ENCODE data around the gene GNB1.

The GNB1 gene

DNA sequence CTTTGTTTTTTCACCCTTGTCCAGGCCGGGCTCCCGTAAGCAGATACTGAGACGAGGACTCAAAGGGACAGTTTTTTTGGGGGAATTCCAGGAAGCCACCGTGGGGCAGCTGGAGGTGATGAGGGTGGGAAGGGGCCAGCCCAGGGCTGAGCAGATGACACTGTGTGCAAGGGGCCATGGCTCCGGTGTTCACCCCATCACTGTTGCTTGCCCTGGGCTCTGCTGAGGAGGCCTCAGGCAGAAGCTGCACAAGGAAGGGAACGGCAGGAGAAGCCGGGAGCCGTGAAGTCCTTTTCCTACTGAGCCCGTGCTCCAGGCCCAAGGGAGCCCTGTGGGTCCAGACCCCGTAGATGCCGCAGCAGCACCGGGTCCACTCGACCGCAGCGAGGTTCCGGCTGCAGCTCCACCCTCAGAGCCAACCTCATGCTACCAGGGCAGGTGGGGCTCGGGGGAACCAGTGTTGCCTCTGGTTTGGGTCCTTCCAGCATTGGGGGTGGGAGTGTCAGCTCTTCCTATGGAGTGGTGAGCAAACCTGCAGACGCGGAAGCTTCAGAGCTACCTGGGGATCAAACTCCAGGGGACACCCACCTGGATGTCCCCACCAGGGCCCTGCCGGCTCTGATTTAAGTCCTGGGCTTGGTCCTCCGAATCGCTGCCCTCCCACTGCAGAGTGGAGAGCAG, 19.9 kb upstream of the GNB1 start:
- DNase-seq (ENCODE audit: low read depth, low spot score) = no peak

DNA sequence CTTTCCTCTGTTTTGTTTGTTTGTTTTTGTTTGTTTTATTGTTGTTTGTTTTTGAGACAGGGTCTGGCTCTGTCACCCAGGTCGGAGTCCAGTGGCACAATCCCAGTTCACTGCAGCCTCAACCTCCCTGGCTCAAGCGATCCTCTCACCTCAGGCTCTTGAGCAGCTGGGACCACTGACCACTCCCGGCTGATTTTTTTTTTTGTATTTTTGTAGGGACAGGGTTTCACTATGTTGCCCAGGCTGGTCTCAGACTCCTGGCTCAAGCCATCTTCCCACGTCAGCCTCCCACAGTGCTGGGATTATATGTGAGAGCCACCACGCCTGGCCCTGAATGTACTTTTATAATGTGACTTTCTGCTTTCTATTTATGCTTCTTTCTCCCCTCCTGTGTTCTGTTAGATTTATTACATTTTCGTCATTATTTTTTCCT, 19.2 kb upstream of the GNB1 start:
- no peak for DNase-seq (ENCODE audit: low read depth, low spot score)

DNA sequence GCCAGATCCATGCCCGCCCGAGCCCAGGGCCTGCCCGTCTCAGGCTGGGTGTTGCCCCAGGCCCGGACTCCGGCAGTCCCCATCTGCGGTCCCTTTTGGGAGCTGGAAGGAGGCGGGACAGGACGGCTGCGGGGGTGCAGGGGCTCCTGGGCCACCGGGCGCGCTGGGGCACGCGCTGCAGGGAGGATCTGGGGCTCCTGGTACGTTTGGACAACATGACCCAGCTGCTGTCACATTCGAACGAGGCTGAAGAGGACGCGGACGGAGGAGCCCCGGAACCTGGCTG, 17.6 kb upstream of the GNB1 start:
- DNase-seq (ENCODE audit: low read depth, low spot score) = no peak

DNA sequence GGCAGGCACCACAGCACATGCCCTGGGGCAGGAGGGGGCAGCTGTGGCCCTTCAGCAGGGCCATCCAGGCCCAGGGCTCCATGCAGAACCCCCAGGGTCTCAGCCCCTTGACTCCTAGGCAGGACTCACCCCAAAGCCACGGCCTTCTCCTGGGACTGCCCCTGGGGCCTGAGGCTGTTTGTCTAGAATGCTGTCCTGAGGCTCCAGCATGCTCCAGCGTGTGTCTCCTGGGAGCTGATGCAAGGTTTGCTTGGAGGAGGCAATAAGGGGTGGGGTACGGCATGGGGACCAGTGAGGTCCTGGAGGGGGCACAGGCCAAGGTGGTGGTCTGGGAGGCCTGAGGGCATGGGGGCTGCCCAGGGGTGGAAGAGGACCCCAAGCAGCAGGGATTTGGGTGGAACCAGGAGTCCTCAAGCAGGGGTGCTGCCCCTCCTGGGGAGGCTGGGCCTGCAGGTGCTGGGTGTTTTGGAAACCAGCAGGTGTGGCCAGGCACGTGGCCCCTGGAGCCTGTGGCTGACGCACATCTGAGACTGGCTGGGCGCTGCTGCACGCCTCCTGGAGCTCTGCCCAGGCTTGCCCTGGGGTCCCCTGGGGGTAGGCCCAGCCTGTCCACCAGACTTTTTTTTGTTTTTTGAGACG, 16.3 kb upstream of the GNB1 start:
- DNase-seq (ENCODE audit: low read depth, low spot score) = no peak

DNA sequence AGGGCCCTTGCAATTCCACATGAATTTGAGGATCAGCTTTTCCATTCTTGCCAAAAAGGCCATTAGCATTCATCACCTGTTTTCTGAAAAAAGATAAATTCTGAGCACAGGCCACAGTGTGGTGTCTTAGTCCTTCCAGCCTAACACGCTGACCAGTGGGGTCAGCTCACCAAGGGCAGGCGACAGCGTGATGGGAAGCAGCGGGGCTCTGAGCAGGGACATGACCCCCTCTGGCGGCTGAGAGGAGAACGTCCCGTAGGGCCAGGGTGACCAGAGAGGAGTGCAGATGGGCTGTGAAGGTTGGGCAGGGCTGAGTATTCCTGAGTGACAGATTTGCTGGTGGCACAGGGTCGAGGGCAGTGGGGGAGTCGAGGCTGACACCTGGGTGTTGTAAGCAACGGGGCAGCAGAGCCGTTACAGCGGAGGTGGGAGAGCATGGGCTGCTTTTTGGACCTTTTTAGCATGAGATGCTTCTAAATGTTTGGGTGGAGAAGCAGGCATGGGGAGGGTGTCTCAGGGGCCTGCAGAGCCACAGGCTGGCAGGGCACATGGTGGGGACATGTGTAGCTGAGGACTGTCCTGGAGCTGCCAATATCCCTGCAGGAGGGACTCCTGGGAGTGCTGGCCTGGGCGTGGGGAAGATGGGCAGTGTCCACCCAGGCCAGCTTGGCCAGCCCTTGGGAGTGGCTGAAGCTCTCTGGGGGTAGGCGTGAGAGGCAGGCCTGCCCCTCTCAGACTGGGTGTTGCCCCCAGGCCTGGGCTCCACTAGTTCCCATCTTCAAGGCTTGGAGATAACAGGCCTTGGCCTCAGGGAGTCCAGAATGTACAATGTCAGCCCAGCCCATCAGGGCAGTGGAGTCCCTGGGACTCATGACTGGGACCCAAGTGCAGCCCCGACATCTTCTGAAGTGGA, 15.6 kb upstream of the GNB1 start:
- no peak for DNase-seq (ENCODE audit: low read depth, low spot score)

DNA sequence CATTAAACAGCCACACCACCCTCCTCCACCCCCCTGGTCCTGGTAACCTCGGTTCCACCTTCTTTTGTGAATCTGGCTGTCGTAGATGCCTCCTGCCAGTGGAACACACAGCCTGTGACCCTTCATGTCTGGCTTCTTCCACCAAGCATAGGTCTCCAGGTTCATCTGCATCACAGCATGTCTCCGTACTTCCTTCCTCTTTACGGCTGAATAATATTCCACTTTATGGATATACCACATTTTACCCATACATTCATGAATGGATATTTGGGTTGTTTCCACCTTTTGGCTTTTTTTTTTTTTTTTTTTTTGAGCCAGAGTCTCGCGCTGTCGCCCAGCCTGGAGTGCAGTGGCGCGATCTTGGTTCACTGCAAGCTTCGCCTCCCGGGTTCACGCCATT, 12.3 kb upstream of the GNB1 start:
- no peak for DNase-seq (ENCODE audit: low read depth, low spot score)

DNA sequence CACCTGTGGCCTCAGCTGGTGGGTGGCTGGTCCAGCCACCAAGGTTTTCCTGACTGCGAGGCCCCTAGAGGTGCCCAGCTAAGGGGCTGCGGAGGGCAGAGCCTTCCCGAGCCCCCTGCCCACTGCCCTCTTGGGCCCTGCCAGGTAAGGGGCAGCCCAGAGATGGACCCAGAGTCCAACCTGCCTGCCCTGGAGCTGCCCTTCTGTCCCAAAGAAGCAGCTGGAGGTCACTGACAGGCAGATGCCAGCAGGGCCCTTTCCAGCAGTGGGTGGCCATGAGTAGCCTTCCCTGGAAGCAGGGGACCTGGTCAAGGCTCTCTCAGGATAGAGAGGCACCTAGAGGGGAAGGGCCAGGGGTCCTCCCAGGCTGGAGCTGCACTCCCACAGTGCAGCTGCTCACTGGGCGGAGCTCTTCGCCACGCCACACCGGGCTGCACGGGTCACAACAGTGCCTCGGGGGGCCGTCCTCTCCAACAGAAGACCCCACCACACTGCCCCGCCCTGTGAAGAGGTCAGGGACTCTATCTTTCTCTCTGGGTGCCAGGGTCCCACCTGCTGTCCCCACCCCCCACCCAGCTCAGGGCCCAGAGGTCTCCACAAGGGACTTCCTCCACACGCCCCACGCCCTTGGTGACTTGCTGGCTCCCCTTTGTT, 10.9 kb upstream of the GNB1 start:
- DNase-seq (ENCODE audit: low read depth, low spot score) = no peak

DNA sequence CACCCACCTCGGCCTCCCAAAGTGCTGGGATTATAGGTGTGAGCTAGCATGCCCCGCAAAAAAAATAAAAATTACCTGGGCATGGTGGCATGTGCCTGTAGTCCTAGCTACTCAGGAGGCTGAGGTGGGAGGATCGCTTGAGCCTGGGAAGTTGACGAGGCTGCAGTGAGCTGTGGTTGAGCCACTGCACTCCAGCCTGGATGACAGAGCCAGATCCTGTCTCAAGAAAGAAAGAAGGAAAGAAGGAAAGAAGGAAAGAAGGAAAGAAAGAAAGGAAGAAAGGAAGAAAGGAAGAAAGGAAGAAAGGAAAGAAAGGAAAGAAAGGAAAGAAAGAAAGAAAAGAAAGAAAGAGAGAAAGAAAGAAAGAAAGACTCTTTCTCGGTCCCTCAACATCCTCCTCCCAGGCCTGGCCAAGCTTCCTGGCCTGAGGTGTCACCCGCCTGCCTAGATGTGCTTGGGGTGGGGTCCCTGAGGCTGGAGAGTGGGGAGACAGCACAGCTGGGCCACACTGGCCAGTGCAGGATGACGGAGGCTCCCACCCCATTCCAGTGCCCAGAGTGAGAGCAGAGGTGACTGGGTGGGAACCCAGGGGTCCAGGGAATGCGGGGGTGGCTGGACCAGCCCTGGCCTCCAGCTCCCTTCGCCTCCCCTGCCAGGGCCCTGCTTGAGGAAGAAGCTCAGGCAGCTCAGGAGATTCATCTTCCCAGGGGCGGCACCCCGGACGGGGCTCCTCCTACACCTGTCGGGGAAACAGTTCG, 10.2 kb upstream of the GNB1 start:
- DNase-seq (ENCODE audit: low read depth, low spot score) = no peak

DNA sequence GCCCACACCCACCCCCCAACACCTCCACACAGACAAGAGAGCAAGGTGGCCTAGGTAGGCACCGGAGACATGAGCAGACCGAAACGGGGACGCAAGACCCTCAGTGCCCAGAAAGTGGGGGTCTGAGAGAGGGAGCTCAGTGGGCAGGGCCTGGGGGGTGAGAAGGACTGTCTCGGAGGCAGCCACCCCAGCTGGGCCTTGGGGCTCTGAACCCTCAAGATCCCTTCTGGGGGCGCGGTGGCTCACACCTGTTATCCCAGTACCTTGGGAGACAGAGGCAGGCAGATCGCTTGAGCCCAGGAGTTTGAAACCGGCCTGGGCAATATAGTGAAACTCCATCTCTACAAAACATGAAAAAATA, 9.1 kb upstream of the GNB1 start:
- no peak for DNase-seq (ENCODE audit: low read depth, low spot score)

DNA sequence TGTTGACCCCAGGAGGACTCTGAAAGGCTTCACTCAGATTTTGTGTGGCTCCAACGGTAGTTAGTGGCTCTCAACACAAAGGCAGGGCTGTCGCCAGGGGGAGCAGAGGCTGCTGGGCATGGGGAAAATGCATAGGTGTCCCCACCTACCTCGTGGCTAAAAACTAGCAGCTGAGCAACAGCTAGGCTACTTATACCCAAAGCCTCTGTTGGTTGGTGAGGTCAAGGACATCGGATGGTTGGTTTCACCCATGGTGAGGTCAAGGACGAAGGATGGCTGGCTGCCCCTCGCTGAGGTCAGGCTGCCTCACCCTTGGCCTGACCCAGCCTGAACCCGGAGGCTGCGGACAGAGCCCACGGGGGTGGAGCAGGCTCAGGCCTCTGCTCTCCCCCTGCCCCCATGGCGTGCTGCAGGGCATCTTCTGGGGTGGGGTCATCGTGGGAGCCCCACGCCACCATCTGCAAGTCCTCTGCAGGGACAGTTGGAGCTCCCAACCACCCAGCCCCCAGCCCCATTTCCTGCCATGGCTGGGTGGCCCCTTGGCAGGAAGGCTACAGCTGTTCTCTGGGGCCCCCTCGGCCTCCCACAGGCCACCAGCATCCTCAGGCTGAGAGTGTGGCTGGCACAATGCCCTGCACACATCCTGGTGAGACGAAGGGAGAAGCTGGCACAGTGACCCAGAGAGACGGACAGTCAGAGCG, 8.5 kb upstream of the GNB1 start:
- DNase-seq (ENCODE audit: low read depth, low spot score) = no peak

DNA sequence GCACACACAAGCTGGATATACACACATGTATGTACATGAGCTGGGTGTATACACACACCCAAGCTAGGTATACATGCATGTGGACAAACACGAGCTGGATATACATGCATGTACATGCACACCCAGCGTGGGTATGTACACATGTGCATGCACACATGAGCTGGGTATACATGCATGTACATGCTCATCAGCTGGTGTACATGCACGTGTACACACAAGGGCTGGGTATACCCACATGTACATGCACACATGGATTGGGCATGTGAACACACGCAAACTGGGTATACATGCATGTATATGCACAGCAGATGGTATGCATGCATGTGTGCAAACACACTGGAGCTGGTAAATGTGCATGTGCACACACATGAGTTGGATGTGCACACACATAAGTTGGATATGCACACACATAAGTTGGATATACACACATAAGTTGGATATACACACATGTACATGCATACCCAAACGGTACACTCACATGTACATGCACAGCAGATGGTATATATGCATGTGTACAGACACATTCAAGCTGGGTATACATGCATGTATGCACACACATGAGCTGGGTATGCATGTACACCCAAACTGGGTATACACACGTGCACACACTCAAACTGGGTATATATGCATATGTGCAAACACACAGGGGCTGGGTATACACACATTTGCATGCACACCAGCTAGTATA, 7.5 kb upstream of the GNB1 start:
- no peak for DNase-seq (ENCODE audit: low read depth, low spot score)

DNA sequence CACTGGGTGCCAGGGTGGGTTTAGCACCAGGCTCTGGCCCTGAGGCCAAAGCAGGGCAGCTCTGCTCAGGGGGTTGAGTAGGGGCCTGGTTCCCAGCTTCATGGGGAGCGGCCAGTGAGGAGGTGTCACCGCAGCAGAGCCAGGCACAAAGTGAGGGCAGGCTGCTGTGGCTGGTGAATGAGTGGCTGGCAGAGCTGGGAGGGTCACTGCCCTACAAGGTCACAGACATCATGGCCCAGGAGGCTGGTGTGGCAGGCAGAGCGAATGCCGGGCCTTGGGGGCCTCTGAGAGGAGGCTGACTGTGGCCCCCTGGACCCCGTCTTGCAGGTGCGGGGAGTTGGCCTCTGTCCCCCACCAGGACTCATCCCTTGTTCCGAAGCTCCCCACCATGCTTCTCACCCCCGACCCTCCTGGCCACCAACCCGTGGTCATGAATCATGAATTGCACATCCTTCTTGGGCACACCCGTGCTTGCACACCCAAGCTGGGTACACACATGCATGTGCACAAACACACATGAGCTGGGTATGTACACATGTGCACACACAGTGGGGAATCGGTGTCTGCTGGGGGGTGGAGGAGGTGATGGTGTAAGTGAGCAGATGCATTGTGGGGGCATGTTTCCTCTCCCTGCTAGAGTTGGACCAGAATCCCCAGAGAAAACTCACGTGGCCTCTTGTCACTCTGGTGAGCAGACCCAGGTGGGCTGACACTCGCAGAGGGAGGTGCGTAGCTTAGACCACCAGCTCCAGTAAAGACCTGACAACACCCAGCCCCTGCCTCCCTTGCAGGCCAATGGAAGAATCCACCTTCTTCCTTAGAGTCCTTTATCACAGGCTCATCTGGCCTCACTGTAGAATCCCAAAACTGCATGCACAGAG, 4.8 kb upstream of the GNB1 start:
- DNase-seq (ENCODE audit: low read depth, low spot score) = no peak

DNA sequence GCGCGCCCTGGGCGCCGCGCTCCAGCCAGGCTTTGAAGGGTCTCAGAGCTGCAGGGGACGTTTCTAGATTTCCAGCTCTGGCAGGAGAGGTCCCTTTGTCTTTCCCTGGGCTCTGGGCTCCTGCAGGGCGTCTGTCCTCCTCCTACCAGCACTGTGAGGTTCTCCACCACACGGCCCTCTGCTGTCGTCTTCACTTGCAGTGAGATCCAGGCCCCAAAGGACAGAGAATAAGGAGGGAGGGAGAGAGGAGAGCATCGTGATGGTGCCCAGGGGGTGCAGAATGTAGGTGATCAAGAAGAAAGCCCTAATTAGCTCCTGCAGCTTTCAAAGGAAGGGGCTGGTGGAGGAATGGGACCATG, 4.2 kb upstream of the GNB1 start:
- DNase-seq (ENCODE audit: low read depth, low spot score) = no peak

DNA sequence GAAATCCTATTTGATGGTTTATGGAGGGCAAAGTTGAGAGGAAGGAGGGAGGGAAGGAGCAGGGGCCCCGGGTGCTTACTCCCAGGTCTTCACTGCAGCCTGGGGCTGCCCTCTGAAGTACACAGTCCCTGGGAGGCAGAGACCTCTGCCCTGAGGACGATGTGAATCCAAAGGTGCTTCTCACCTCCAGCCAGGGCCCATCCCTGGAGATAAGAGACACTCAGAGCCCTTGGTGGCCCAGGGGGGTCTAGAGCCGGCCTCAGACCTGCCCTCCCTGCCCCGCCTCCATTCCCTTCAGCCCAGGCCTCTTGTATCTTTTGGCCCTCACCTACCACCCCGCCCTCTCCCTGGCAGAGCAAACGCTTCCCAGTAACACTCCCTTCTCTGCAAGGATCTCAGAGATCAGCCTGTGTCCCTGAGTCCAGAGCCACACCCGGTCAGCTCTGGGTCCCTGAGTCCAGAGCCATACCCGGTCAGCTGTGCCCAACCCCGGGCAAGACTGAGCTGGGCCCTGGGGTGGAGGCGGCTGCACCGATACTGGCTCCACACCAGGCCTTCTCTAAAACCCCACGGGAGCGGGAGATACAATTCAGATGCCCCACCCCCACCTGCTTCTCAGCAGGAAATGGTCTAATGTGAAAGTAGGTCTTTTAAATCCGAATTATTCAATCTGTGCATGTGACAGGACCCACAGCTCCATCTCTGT, 3.6 kb upstream of the GNB1 start:
- no peak for DNase-seq (ENCODE audit: low read depth, low spot score)

DNA sequence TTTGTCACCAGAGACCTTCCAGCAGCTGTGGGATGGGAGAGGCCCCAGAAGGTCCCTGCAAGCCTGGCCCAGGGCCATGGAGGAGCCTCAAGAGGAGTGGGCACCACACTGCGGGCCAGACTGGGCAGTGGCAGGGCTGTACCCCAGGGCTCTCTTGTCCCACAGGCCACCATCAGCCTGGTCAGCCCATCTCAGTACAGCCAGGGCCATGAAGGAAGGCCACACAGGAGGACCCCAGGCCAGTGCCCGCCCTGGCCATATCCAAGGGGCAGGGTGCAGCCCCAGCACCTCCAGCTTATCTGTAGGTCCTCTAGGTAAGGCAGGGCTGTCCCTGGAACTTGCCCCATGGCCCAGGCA, 3.1 kb upstream of the GNB1 start:
- DNase-seq (ENCODE audit: low read depth, low spot score) = no peak

DNA sequence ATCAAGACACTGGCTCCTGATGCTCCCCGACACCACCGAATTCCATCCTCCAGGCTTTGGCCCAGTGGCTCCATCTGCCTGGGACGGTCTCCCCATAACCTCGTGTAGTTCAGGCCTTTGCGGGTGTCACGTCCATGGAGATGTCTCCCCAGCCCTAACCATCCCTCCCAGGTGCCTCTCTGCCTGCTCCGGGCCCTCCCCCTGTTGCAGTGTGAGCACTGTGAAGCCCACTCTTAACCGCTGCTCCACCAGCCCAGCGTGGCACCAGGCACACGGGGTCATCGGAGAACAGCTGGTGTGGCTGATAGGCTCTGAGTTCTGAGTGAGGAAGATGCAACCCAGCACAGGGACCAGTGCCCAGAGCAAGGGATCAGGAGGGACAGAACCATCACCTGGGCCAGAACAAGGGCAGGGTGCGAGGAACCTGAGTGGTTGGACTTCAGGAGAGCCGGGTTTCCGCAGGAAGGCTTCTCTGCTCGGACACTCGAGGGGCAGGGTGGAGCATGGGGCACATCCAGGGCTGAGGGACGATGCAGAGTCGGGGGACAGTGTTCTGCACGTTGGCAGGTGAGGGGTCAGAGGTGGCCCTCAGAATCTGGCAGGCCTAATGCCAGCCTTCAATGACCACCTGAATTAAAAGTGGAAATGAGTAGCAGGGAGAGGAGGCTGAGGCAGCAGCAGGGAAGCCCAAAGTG, 2.6 kb upstream of the GNB1 start:
- no peak for DNase-seq (ENCODE audit: low read depth, low spot score)

DNA sequence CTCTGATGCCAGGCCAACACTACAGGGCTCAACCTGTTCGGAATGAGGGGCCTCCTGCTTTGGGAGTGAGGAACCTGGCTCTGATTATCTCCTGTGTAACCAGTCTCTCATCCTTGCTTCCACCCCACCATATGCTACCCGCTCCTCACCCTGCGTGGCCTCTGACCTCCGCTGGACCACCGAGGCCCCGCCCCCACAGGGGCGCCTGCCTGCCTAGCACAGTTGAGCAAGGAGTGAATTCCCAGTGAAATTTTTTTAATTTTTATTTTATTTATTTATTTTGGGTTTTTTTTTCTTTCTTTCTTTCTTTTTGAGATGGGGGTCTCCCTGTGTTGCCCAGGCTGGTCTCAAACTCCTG, 1.9 kb upstream of the GNB1 start:
- no peak for DNase-seq (ENCODE audit: low read depth, low spot score)

DNA sequence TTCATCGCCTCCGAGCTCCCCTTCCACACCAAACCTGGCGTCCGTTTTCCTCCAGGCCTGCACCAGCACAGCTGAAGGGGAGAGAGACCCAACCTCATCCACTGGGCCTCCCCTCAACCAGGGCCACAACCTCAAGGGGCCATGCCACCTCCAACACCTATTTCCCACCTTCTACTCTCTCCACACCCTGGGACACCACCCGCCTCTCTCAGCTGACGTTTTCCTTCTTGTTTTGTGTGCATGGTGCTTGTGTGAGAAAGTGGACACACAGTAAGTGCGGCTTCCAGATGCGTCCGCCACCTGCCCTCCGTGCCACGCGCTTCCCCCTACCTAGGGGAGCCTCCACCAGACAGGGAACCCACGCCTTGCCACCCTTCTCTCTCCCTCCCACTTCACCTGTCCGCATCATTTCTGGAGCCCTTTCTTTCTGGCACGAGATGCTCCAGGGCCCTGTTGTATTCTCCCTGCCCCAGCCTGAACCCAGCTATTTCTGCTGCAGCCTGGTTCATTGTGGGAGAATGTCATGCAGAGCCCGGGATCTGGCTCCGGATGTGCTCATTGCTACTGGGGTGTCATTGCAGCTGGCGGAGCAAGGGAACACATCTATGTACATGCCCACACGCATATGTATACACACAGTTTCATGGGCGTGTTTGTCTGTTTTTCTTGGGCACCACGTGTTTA, 1.3 kb upstream of the GNB1 start:
- no peak for DNase-seq (ENCODE audit: low read depth, low spot score)

All from iPS DF 19.7 (cell line).